GM12878 (cell line): ENCODE data around the gene NXPE1. TPM values are rescaled to one million over a fixed set of nuclear protein-coding genes. Genes with fewer than 3 reads are reported as not detected.

Experiments
- ATAC-seq: fragments of 200-7000 bp; cut with Tn5 transposase; 3 replicates; pipeline ENCODE4 v1.9.1; 2020; ENCODE audit warnings: mild to moderate bottlenecking, moderate library complexity
- BruUV-seq: library from RNA; stranded (reverse); fragments of 400-500 nt; replicated peaks from 2 replicates; lab custom pipeline; 2021; lab: Mats Ljungman, UMichigan
- CTCF ChIA-PET: fragments of 300-600 bp; sonication (Branson Sonifier 250); formaldehyde crosslinking; extraction: SDS; loops from one replicate; lab custom pipeline; 2021; ENCODE audit warnings: inconsistent platforms; lab: Yijun Ruan, JAX
- POLR2A ChIA-PET: fragments of 350-600 bp; formaldehyde crosslinking; extraction: SDS; loops from one replicate; lab custom pipeline; 2021; ENCODE audit warnings: inconsistent platforms; lab: Charles Lee
- RAD21 ChIA-PET: fragments of 300-600 bp; sonication (Branson Sonifier 250); formaldehyde crosslinking; loops from one replicate; lab custom pipeline; 2023; ENCODE audit warnings: antibody characterized with exemption; ENCODE audit not compliant: unreplicated experiment; lab: Charles Lee
- SMC1A ChIA-PET: fragments of 300-600 bp; sonication (Branson Sonifier 250); formaldehyde crosslinking; loops from one replicate; lab custom pipeline; 2023; ENCODE audit not compliant: unreplicated experiment, uncharacterized antibody; lab: Charles Lee
- DNase-seq: peaks from one replicate; pipeline ENCODE4 v3.0.0-alpha.2; 2011; ENCODE audit warnings: low read depth, low spot score
- FAIRE-seq: peaks from 3 replicates; lab custom pipeline; 2011; peaks lifted over from hg19 to GRCh38; lab: Jason Lieb, UNC
- H2AFZ ChIP-seq: 2 replicates; pipeline ENCODE4 v1.6.0; 2011; ENCODE audit warnings: low read depth, low read length, control low read depth; ENCODE audit not compliant: control insufficient read depth
- H3K27ac ChIP-seq: 2 replicates; pipeline ENCODE4 v1.5.1; 2011; ENCODE audit warnings: control low read depth; ENCODE audit not compliant: control insufficient read depth, insufficient read depth
- H3K27me3 ChIP-seq, 2 experiments: replicated peaks in 1 of 2; 2 replicates each; pipeline versions ENCODE4 v1.6.0 to v1.6.1; 2011; ENCODE audit warnings: low read length in 1 of 2; ENCODE audit not compliant: control insufficient read depth in 2 of 2, insufficient read depth in 2 of 2
- H3K36me3 ChIP-seq, 2 experiments: 2 replicates each; pipeline ENCODE4 v1.5.1; 2011; ENCODE audit warnings: low read length in 1 of 2; ENCODE audit not compliant: control insufficient read depth in 2 of 2, insufficient read depth in 2 of 2
- H3K4me1 ChIP-seq: 2 replicates; pipeline ENCODE4 v1.6.1; 2011; ENCODE audit warnings: mild to moderate bottlenecking, low read length, moderate library complexity, mixed read lengths; ENCODE audit not compliant: control insufficient read depth, insufficient read depth
- H3K4me2 ChIP-seq: 2 replicates; pipeline ENCODE4 v1.6.0; 2011; ENCODE audit warnings: control low read depth; ENCODE audit not compliant: control insufficient read depth, insufficient read depth
- H3K4me3 ChIP-seq: fragments of 200-600 bp; sonication (generic); 2 replicates; pipeline ENCODE4 v1.5.1; 2016
- H3K79me2 ChIP-seq: 2 replicates; pipeline ENCODE4 v1.6.0; 2011; ENCODE audit warnings: low read length; ENCODE audit not compliant: control insufficient read depth, insufficient read depth
- H3K9ac ChIP-seq: 2 replicates; pipeline ENCODE4 v1.8.0; 2011; ENCODE audit warnings: low read length, control low read depth, mixed read lengths; ENCODE audit not compliant: control insufficient read depth, insufficient read depth
- H3K9me3 ChIP-seq: replicated peaks from 3 replicates; pipeline ENCODE4 v1.5.1; 2011; ENCODE audit warnings: mild to moderate bottlenecking, low read length; ENCODE audit not compliant: control insufficient read depth, insufficient read depth
- H4K20me1 ChIP-seq: 2 replicates; pipeline ENCODE4 v1.6.0; 2011; ENCODE audit not compliant: control insufficient read depth, insufficient read depth
- E2F8 ChIP-seq: fragments of 450-650 bp; IDR thresholded peaks from 2 replicates; pipeline ENCODE4 v1.6.1; 2018; ENCODE audit warnings: mild to moderate bottlenecking, low read depth, moderate library complexity; ENCODE audit not compliant: partially characterized antibody
- NFXL1 ChIP-seq: fragments of 450-650 bp; IDR thresholded peaks from 2 replicates; pipeline ENCODE4 v1.6.1; 2017; ENCODE audit warnings: antibody characterized with exemption, mild to moderate bottlenecking, borderline replicate concordance
- TBL1XR1 ChIP-seq: IDR thresholded peaks from 2 replicates; pipeline ENCODE4 v1.6.1; 2012; ENCODE audit warnings: low read depth, low read length, improper control_type of control experiment
- TCF3 ChIP-seq: IDR thresholded peaks from 2 replicates; pipeline ENCODE4 v1.6.1; 2012; ENCODE audit warnings: low read depth, mild to moderate bottlenecking, low read length, borderline replicate concordance; ENCODE audit not compliant: insufficient read depth
- WGBS: methylation state at CpG from one replicate; pipeline ENCODE4 v1.1.6; 2016; ENCODE audit warnings: low lambda C conversion rate; ENCODE audit not compliant: insufficient replicate concordance, insufficient coverage; ENCODE audit errors: missing lambda C conversion rate; 5-methylcytosine and 5-hydroxymethylcytosine counted together
- in situ Hi-C: fragments of 300-500 bp; cut with MboI; formaldehyde crosslinking; loops from 9 replicates; pipeline ENCODE4 v1.14.3; 2018; ENCODE audit warnings: mixed read lengths
- intact Hi-C: fragments of 100-400 bp; cut with micrococcal nuclease; formaldehyde crosslinking; loops from one replicate; pipeline ENCODE4 v1.14.2; 2022; ENCODE audit not compliant: unreplicated experiment
- polyA plus RNA-seq, 11 experiments: library from polyadenylated mRNA; depleted of rRNA in 4 of 11; unstranded in 6 of 11; stranded (reverse) in 5 of 11; fragments of >200 nt; fragmentation: Nextera tagmentation in 4 of 11; fragmentation: Illumina TruSeq in 1 of 11; extraction: Ambion mirVana in 4 of 11; extraction: Trizol in 1 of 11; gene quantifications; 1 replicate in 1 of 11; 2 replicates in 10 of 11; pipeline versions ENCODE4 v1.2.1 to v1.2.3, GENCODE V29; 2011 to 2016; ENCODE audit warnings: inconsistent platforms in 2 of 11, missing spikeins in 2 of 11, low read depth in 1 of 11
- total RNA-seq, 4 experiments: library from RNA; depleted of rRNA in 3 of 4; stranded (reverse); fragments of >200 nt in 3 of 4; fragmentation: Illumina TruSeq in 1 of 4; extraction: Trizol in 1 of 4; gene quantifications; 2 replicates each; pipeline versions ENCODE4 v1.2.1 to v1.2.3, GENCODE V29; 2013 to 2021

The NXPE1 gene
- total and polyA plus RNA-seq, 10 of the 15 experiments (the other 5 are each of a cell fraction or from before 2014, with no cell fraction given): not detected

- no peak for TF ChIP-seq TBL1XR1
- no peak for TF ChIP-seq E2F8
- TF ChIP-seq NFXL1: no peak
- TF ChIP-seq TCF3: no peak
- no peak overlapping the region for H3K4me2 ChIP-seq
- RAD21 ChIA-PET: no interaction called here
- ATAC-seq: no peak
- no peaks in the 10 kb centered on the region for H3K79me2 ChIP-seq
- H3K9me3 ChIP-seq: no peaks in the 10 kb centered on the region
- no peak overlapping the region for H3K27ac ChIP-seq
- peaks cover 3 to 4% of the 10 kb centered on the region in 2 experiments; a peak in 2 of 4 replicates for H3K27me3 ChIP-seq
- in situ Hi-C loops (no loop called here), intact Hi-C loops (no loop called here)
- no TSS peak for BruUV-seq
- no peak for FAIRE-seq
- no peak overlapping the region for H2AFZ ChIP-seq
- no peak overlapping the region for H3K9ac ChIP-seq
- CTCF ChIA-PET: no interaction called here
- DNase-seq: no peak
- no peaks in the 10 kb centered on the region for H3K4me1 ChIP-seq
- no peaks in the 10 kb centered on the region for H3K36me3 ChIP-seq
- peaks cover 2% of the 10 kb centered on the region; the same call in 1 of the 2 replicates for H4K20me1 ChIP-seq
- H3K4me3 ChIP-seq: no peak overlapping the region
- POLR2A ChIA-PET: no interaction called here
- 85% methylated on average over 2 of the region's 2 CpGs for WGBS
- SMC1A ChIA-PET: no interaction called here
These were observed 3.4 kb upstream of the NXPE1 start for GRCh38 chr11:114563077-114563476.
